Astrocyte (in vitro differentiated cells and primary cell): Measurements from ENCODE around the gene HIRA. TPM values are rescaled to one million over a fixed set of nuclear protein-coding genes. Genes with fewer than 3 reads are reported as not detected.
A peak's percentile ranks its signal among the peaks of the same experiment; 100 is the strongest.

Source experiments
- DNase-seq: peaks from one replicate; pipeline ENCODE4 v3.0.0-alpha.2; 2010; ENCODE audit warnings: low read depth
- FAIRE-seq: peaks from 2 replicates; lab custom pipeline; 2011; peaks lifted over from hg19 to GRCh38; lab: Jason Lieb, UNC
- H2AFZ ChIP-seq: 2 replicates; pipeline ENCODE4 v1.6.0; 2012; ENCODE audit warnings: low read depth, low read length, inconsistent platforms
- H3K27ac ChIP-seq: 2 replicates; pipeline ENCODE4 v1.5.1; 2011; ENCODE audit warnings: low read depth, low read length, inconsistent platforms
- H3K27me3 ChIP-seq: 2 replicates; pipeline ENCODE4 v1.6.0; 2011; ENCODE audit warnings: low read length, inconsistent platforms; ENCODE audit not compliant: insufficient read depth
- H3K36me3 ChIP-seq: 2 replicates; pipeline ENCODE4 v1.5.1; 2011; ENCODE audit warnings: low read length, inconsistent platforms; ENCODE audit not compliant: insufficient read depth
- H3K4me1 ChIP-seq: 2 replicates; pipeline ENCODE4 v1.5.1; 2011; ENCODE audit warnings: low read length, inconsistent platforms; ENCODE audit not compliant: insufficient read depth
- H3K4me2 ChIP-seq: 2 replicates; pipeline ENCODE4 v1.6.0; 2012; ENCODE audit warnings: low read length, inconsistent platforms
- H3K4me3 ChIP-seq: 2 replicates; pipeline ENCODE4 v1.5.1; 2011; ENCODE audit warnings: low read depth, mild to moderate bottlenecking, low read length, inconsistent platforms; ENCODE audit not compliant: insufficient read depth
- H3K79me2 ChIP-seq: 2 replicates; pipeline ENCODE4 v1.6.0; 2012; ENCODE audit warnings: mild to moderate bottlenecking, low read length, inconsistent platforms; ENCODE audit not compliant: insufficient read depth
- H3K9ac ChIP-seq: 2 replicates; pipeline ENCODE4 v1.6.0; 2012; ENCODE audit warnings: mild to moderate bottlenecking, low read length, inconsistent platforms
- H3K9me3 ChIP-seq: 2 replicates; pipeline ENCODE4 v1.5.1; 2012; ENCODE audit warnings: low read depth, mild to moderate bottlenecking, low read length, inconsistent platforms; ENCODE audit not compliant: insufficient read depth
- H4K20me1 ChIP-seq: 2 replicates; pipeline ENCODE4 v1.6.0; 2012; ENCODE audit warnings: low read length, inconsistent platforms; ENCODE audit not compliant: insufficient read depth
- H3K27ac Mint-ChIP-seq: one replicate; pipeline ENCODE4 v1.8.0; 2021; ENCODE audit warnings: mild to moderate bottlenecking, mixed read lengths; ENCODE audit not compliant: unreplicated experiment
- H3K27me3 Mint-ChIP-seq: one replicate; pipeline ENCODE4 v1.8.0; 2021; ENCODE audit warnings: low read depth, mixed read lengths; ENCODE audit not compliant: unreplicated experiment
- H3K36me3 Mint-ChIP-seq: one replicate; pipeline ENCODE4 v1.8.0; 2021; ENCODE audit warnings: low read depth, mixed read lengths; ENCODE audit not compliant: unreplicated experiment
- H3K4me1 Mint-ChIP-seq: one replicate; pipeline ENCODE4 v1.8.0; 2021; ENCODE audit warnings: low read depth, mixed read lengths; ENCODE audit not compliant: unreplicated experiment
- H3K4me3 Mint-ChIP-seq: one replicate; pipeline ENCODE4 v1.8.0; 2021; ENCODE audit warnings: mild to moderate bottlenecking, moderate library complexity, mixed read lengths; ENCODE audit not compliant: unreplicated experiment
- H3K9me3 Mint-ChIP-seq: one replicate; pipeline ENCODE4 v1.8.0; 2021; ENCODE audit warnings: mild to moderate bottlenecking, mixed read lengths; ENCODE audit not compliant: unreplicated experiment
- CTCF ChIP-seq: IDR thresholded peaks from 2 replicates; pipeline ENCODE4 v1.5.1; 2011; ENCODE audit warnings: low read depth, mild to moderate bottlenecking, inconsistent platforms, low read length, moderate library complexity; ENCODE audit not compliant: insufficient read depth
- EZH2 ChIP-seq: IDR thresholded peaks from 2 replicates; pipeline ENCODE4 v1.6.1; 2012; ENCODE audit warnings: mild to moderate bottlenecking, low read length, inconsistent platforms; ENCODE audit not compliant: insufficient read depth
- total RNA-seq: library from RNA; stranded (reverse); gene quantifications from 2 replicates; pipeline ENCODE4 v1.2.1, GENCODE V29; 2021

HIRA gene
- total RNA-seq, 1 donor from 2014 or later = 31.1 TPM

DNA sequence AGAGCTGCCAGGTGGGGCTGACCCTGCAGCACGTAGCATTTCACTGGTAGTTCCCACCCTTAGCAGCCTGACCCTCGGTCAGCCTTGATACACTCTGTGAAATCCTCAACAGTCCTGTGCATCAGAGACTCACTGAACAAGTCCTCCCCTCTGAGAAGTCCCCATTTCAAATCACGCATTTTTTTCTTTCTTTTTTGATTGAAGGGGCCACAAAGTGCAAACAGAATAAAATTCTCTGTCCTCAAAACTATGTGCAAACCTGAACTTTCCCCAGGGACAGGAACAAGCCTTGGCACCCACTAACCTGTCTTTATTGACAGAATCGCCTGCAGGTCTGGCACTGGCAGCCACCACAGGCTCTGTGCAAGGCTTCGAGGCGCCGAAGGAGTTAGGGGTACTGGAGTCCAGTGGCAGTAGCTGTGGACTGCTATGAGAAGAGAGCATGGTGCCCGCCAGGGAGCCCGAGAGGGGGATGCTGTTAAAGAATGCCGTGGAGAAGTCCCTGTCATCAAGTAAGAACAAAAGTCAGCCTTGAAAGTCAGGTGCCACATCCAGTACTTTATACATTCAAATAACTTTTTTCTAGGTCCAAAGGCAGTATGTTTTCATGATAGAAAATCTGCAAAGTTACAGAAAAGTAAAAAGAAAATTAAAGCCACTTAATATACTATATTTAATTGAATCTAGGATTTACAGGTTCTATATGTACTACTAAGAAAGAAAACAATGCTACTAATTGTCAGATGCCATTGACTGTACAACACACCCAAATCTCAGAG is 53.8 kb downstream of the HIRA start:
- no peak for FAIRE-seq
- H3K4me3 Mint-ChIP-seq = no peak overlapping the region
- Histone ChIP-seq H3K4me1 (no peaks in the 10 kb centered on the region), H3K4me3 (no peak overlapping the region), H4K20me1 (peaks cover 9% of the 10 kb centered on the region), H3K27me3 (no peaks in the 10 kb centered on the region), H3K4me2 (no peak overlapping the region), H3K9ac (no peak overlapping the region), H2AFZ (no peak overlapping the region), H3K79me2 (no peaks in the 10 kb centered on the region), H3K36me3 (peaks cover 38% of the 10 kb centered on the region), H3K9me3 (no peaks in the 10 kb centered on the region), H3K27ac (no peak overlapping the region)
- H3K36me3 Mint-ChIP-seq = peaks cover 30% of the 10 kb centered on the region
- H3K9me3 Mint-ChIP-seq = no peaks in the 10 kb centered on the region
- H3K4me1 Mint-ChIP-seq = peaks cover 4% of the 10 kb centered on the region
- TF ChIP-seq CTCF = no peak
- TF ChIP-seq EZH2 = no peak
- H3K27ac Mint-ChIP-seq = no peak overlapping the region
- DNase-seq = no peak
- no peaks in the 10 kb centered on the region for H3K27me3 Mint-ChIP-seq

DNA sequence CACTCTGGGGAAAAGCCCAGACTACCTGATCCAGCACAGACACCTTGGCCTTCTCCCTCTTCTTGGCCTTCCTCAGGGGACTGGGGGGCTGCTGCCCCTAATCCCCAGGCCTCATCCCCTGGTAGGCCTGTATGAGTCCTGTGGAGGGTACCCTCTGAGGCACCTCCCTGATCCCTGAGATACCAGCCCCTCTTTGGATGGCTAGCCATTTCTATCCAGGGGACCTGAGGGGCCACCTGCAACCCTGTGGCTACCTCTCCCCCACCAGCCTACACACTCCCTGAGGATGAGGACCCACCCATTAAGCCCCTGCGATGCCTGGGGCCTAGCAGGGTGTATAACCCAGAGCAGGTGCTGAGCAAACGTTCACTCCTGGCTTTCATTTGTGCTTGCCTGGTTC is 54.6 kb downstream of the HIRA start:
- no peak for TF ChIP-seq EZH2
- TF ChIP-seq CTCF = no peak
- Histone ChIP-seq H3K27ac (no peak overlapping the region), H3K4me3 (no peak overlapping the region), H2AFZ (no peak overlapping the region), H3K4me1 (no peaks in the 10 kb centered on the region), H3K36me3 (peaks cover 32% of the 10 kb centered on the region), H3K4me2 (no peak overlapping the region), H3K9ac (no peak overlapping the region), H4K20me1 (peaks cover 9% of the 10 kb centered on the region), H3K9me3 (no peaks in the 10 kb centered on the region), H3K27me3 (no peaks in the 10 kb centered on the region), H3K79me2 (no peaks in the 10 kb centered on the region)
- H3K27me3 Mint-ChIP-seq = no peaks in the 10 kb centered on the region
- DNase-seq (no peak), FAIRE-seq (no peak)
- H3K4me1 Mint-ChIP-seq = peaks cover 4% of the 10 kb centered on the region
- H3K27ac Mint-ChIP-seq = no peak overlapping the region
- no peaks in the 10 kb centered on the region for H3K9me3 Mint-ChIP-seq
- peaks cover 26% of the 10 kb centered on the region for H3K36me3 Mint-ChIP-seq
- H3K4me3 Mint-ChIP-seq = no peak overlapping the region

DNA sequence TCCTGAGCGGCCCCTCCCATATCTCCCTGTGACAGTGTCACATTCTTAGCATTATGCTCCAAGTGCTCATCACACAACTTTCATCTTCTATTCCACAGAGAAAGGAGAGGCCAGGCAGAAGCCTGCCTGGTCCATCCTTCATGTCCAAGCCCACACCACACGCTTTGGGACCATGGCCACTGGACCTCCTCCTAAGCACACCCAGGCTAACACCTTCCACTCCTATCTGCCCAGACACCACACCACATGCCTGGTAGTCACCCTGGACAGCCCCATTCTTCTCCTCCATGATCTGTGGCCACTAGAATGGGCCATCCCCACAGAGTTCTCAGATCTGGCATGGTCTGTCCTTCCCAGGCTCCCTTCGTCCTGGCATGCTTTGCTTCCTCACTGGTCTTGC is 55.3 kb downstream of the HIRA start:
- H4K20me1 ChIP-seq = peaks cover 9% of the 10 kb centered on the region
- H3K4me1 Mint-ChIP-seq = peaks cover 4% of the 10 kb centered on the region
- peak overlapping the region; percentile 29 for H3K27ac Mint-ChIP-seq

More for the DNA sequence above, 55.3 kb downstream of the HIRA start:
- H3K4me3 ChIP-seq = no peak overlapping the region
- no peak for FAIRE-seq
- H3K27me3 ChIP-seq = no peaks in the 10 kb centered on the region
- DNase-seq = no peak
- Mint-ChIP-seq H3K27me3 (no peaks in the 10 kb centered on the region), H3K36me3 (peaks cover 26% of the 10 kb centered on the region), H3K9me3 (no peaks in the 10 kb centered on the region), H3K4me3 (no peak overlapping the region)
- no peaks in the 10 kb centered on the region for H3K79me2 ChIP-seq
- H3K4me2 ChIP-seq = no peak overlapping the region
- no peak overlapping the region for H2AFZ ChIP-seq
- no peaks in the 10 kb centered on the region for H3K9me3 ChIP-seq
- TF ChIP-seq CTCF (no peak), EZH2 (no peak)
- no peak overlapping the region for H3K9ac ChIP-seq
- H3K36me3 ChIP-seq = peaks cover 36% of the 10 kb centered on the region
- no peak overlapping the region for H3K27ac ChIP-seq
- H3K4me1 ChIP-seq = no peaks in the 10 kb centered on the region
